H9 (cell line): ENCODE measurements around the gene NDST1. TPM values are rescaled to one million over a fixed set of nuclear protein-coding genes. Genes with fewer than 3 reads are reported as not detected.

Source experiments
- DNase-seq: peaks from one replicate; pipeline ENCODE4 v3.0.0-alpha.2; 2017
- H2AFZ ChIP-seq: one replicate; pipeline ENCODE4 v1.6.1; 2013; ENCODE audit warnings: mild to moderate bottlenecking, low read length, control low read depth, moderate library complexity
- H2AK5ac ChIP-seq: 2 replicates; pipeline ENCODE4 v1.6.1; 2013; ENCODE audit warnings: low read length, control low read depth, mixed read lengths; ENCODE audit not compliant: insufficient read length
- H2BK120ac ChIP-seq: one replicate; pipeline ENCODE4 v1.6.1; 2013; ENCODE audit warnings: low read depth, mild to moderate bottlenecking, low read length, control low read depth, inconsistent platforms; ENCODE audit not compliant: poor library complexity, severe bottlenecking
- H2BK12ac ChIP-seq: 2 replicates; pipeline ENCODE4 v1.6.1; 2013; ENCODE audit warnings: low read length, control low read depth, mixed read lengths, low read depth; ENCODE audit not compliant: insufficient read length
- H2BK15ac ChIP-seq: 2 replicates; pipeline ENCODE4 v1.6.1; 2013; ENCODE audit warnings: low read depth, low read length, control low read depth
- H2BK20ac ChIP-seq: one replicate; pipeline ENCODE4 v1.6.1; 2013; ENCODE audit warnings: low read depth, mild to moderate bottlenecking, low read length, control low read depth, inconsistent platforms; ENCODE audit not compliant: poor library complexity, severe bottlenecking
- H2BK5ac ChIP-seq: 2 replicates; pipeline ENCODE4 v1.6.1; 2013; ENCODE audit warnings: low read length, control low read depth, mixed read lengths; ENCODE audit not compliant: insufficient read length
- H3K14ac ChIP-seq: 2 replicates; pipeline ENCODE4 v1.6.1; 2013; ENCODE audit warnings: low read length, control low read depth; ENCODE audit not compliant: insufficient read depth
- H3K18ac ChIP-seq: 2 replicates; pipeline ENCODE4 v1.6.1; 2013; ENCODE audit warnings: low read depth, mild to moderate bottlenecking, mixed read lengths, low read length, control low read depth; ENCODE audit not compliant: insufficient read length
- H3K23ac ChIP-seq: 2 replicates; pipeline ENCODE4 v1.6.1; 2013; ENCODE audit warnings: low read length, control low read depth, mixed read lengths, low read depth; ENCODE audit not compliant: insufficient read length
- H3K23me2 ChIP-seq: 2 replicates; pipeline ENCODE4 v1.6.1; 2013; ENCODE audit warnings: low read depth, mild to moderate bottlenecking, mixed read lengths, low read length, control low read depth; ENCODE audit not compliant: insufficient read length, poor library complexity, severe bottlenecking
- H3K27ac ChIP-seq: 2 replicates; pipeline ENCODE4 v1.5.1; 2013; ENCODE audit warnings: low read length, control low read depth, mixed read lengths, low read depth; ENCODE audit not compliant: insufficient read length
- H3K27me3 ChIP-seq: 2 replicates; pipeline ENCODE4 v1.6.1; 2013; ENCODE audit warnings: low read length, control low read depth, inconsistent platforms; ENCODE audit not compliant: insufficient read depth
- H3K4ac ChIP-seq: 2 replicates; pipeline ENCODE4 v1.6.1; 2013; ENCODE audit warnings: low read depth, mild to moderate bottlenecking, control low read depth, inconsistent platforms, low read length, moderate library complexity
- H3K4me1 ChIP-seq: 2 replicates; pipeline ENCODE4 v1.6.1; 2013; ENCODE audit warnings: low read length, control low read depth, inconsistent platforms; ENCODE audit not compliant: insufficient read depth
- H3K4me2 ChIP-seq: 2 replicates; pipeline ENCODE4 v1.6.1; 2013; ENCODE audit warnings: low read length, control low read depth, mixed read lengths; ENCODE audit not compliant: insufficient read length, insufficient read depth
- H3K56ac ChIP-seq: 2 replicates; pipeline ENCODE4 v1.6.1; 2013; ENCODE audit warnings: low read depth, mild to moderate bottlenecking, mixed read lengths, low read length, control low read depth; ENCODE audit not compliant: insufficient read length
- H3K79me1 ChIP-seq: 2 replicates; pipeline ENCODE4 v1.6.1; 2013; ENCODE audit warnings: low read depth, mild to moderate bottlenecking, moderate library complexity, low read length, control low read depth, inconsistent platforms; ENCODE audit not compliant: insufficient read depth, poor library complexity, severe bottlenecking
- H3K79me2 ChIP-seq: 2 replicates; pipeline ENCODE4 v1.6.1; 2013; ENCODE audit warnings: low read length, control low read depth, inconsistent platforms; ENCODE audit not compliant: insufficient read depth
- H3K9ac ChIP-seq: 2 replicates; pipeline ENCODE4 v1.6.1; 2013; ENCODE audit warnings: low read length, control low read depth, mixed read lengths; ENCODE audit not compliant: insufficient read length; ENCODE audit errors: extremely low read depth
- H3K9me3 ChIP-seq: one replicate; pipeline ENCODE4 v1.6.1; 2013; ENCODE audit warnings: low read depth, low read length, inconsistent platforms; ENCODE audit not compliant: control insufficient read depth
- H3T11ph ChIP-seq: one replicate; pipeline ENCODE4 v1.6.1; 2013; ENCODE audit warnings: mild to moderate bottlenecking, low read length, control low read depth, inconsistent platforms
- H4K20me1 ChIP-seq: one replicate; pipeline ENCODE4 v1.6.1; 2013; ENCODE audit not compliant: control insufficient read depth, insufficient read length, insufficient read depth
- H4K5ac ChIP-seq: 2 replicates; pipeline ENCODE4 v1.6.1; 2013; ENCODE audit warnings: low read depth, mild to moderate bottlenecking, mixed read lengths, low read length, control low read depth; ENCODE audit not compliant: insufficient read length
- H4K8ac ChIP-seq: replicated peaks from 2 replicates; pipeline ENCODE4 v1.6.1; 2013; ENCODE audit warnings: low read length, control low read depth, mixed read lengths, low read depth; ENCODE audit not compliant: insufficient read length
- H4K91ac ChIP-seq: 2 replicates; pipeline ENCODE4 v1.6.1; 2013; ENCODE audit warnings: low read depth, mild to moderate bottlenecking, moderate library complexity, mixed read lengths, low read length, control low read depth; ENCODE audit not compliant: insufficient read length
- H3K27ac Mint-ChIP-seq, 3 experiments: 2 replicates in 2 of 3; 3 replicates in 1 of 3; pipeline ENCODE4 v1.8.0; 2020 to 2021; ENCODE audit warnings: mixed read lengths in 3 of 3, mild to moderate bottlenecking in 1 of 3, moderate library complexity in 1 of 3
- H3K27me3 Mint-ChIP-seq: 2 replicates; pipeline ENCODE4 v1.8.0; 2021; ENCODE audit warnings: low read depth, mild to moderate bottlenecking, moderate library complexity, mixed read lengths
- H3K36me3 Mint-ChIP-seq, 3 experiments: 2 replicates in 2 of 3; 3 replicates in 1 of 3; pipeline ENCODE4 v1.8.0; 2020 to 2021; ENCODE audit warnings: low read depth in 3 of 3, mixed read lengths in 3 of 3; ENCODE audit not compliant: insufficient read depth in 1 of 3
- H3K4me1 Mint-ChIP-seq, 2 experiments: 2 replicates each; pipeline ENCODE4 v1.8.0; 2020; ENCODE audit warnings: mixed read lengths in 2 of 2
- H3K4me3 Mint-ChIP-seq, 2 experiments: 2 replicates in 1 of 2; 3 replicates in 1 of 2; pipeline ENCODE4 v1.8.0; 2020 to 2021; ENCODE audit warnings: mild to moderate bottlenecking in 2 of 2, mixed read lengths in 2 of 2, moderate library complexity in 1 of 2
- H3K9me3 Mint-ChIP-seq, 2 experiments: 2 replicates in 1 of 2; 3 replicates in 1 of 2; pipeline ENCODE4 v1.8.0; 2020; ENCODE audit warnings: mild to moderate bottlenecking in 2 of 2, mixed read lengths in 2 of 2, moderate library complexity in 1 of 2
- CTCF ChIP-seq: fragments of 200-600 bp; sonication (generic); conservative IDR thresholded peaks from 3 replicates; pipeline ENCODE4 v1.8.0; 2021; ENCODE audit warnings: antibody characterized with exemption, mild to moderate bottlenecking
- WGBS: extraction: QIAGEN DNeasy Blood & Tissue Kit; methylation state at CpG from one replicate; pipeline ENCODE4 v1.1.7; 2013; ENCODE audit warnings: missing lambda C conversion rate, low lambda C conversion rate, mixed read lengths; ENCODE audit not compliant: insufficient read length; ENCODE audit errors: extremely low coverage; 5-methylcytosine and 5-hydroxymethylcytosine counted together
- total RNA-seq: library from RNA; stranded (reverse); gene quantifications from 2 replicates; pipeline ENCODE4 v1.2.1, GENCODE V29; 2021

Gene NDST1
- total RNA-seq, 1 experiment from 2014 or later = 65.5 TPM

GRCh38 chr5:150600616-150601490 lies 92.9 kb downstream of the NDST1 start:
- no CpG with 5 or more reads among the region's 25 CpGs for WGBS
- no peak for DNase-seq
- H2AFZ ChIP-seq = no peak overlapping the region

More at GRCh38 chr5:150600616-150601490, 92.9 kb downstream of the NDST1 start:
- no peaks in the 10 kb centered on the region for H3K9me3 ChIP-seq
- no peaks in the 10 kb centered on the region for H3K79me1 ChIP-seq
- no peak overlapping the region for H4K8ac ChIP-seq
- H3K4me1 ChIP-seq = no peaks in the 10 kb centered on the region
- no peak overlapping the region for H3K9ac ChIP-seq
- H2AK5ac ChIP-seq = no peak overlapping the region
- no peaks in the 10 kb centered on the region for H3K9me3 Mint-ChIP-seq
- no peak overlapping the region for H2BK20ac ChIP-seq
- no peak overlapping the region for H3K4ac ChIP-seq
- H3K23me2 ChIP-seq = no peaks in the 10 kb centered on the region
- no peak overlapping the region for H3K27ac ChIP-seq
- no peaks in the 10 kb centered on the region for H3K27me3 ChIP-seq
- no peaks in the 10 kb centered on the region for H3K79me2 ChIP-seq
- no peak overlapping the region for H3T11ph ChIP-seq
- no peak overlapping the region for H3K4me2 ChIP-seq
- H2BK12ac ChIP-seq = no peak overlapping the region
- H3K14ac ChIP-seq = no peak overlapping the region
- H2BK5ac ChIP-seq = no peak overlapping the region
- H3K4me1 Mint-ChIP-seq = peaks cover 5 to 15% of the 10 kb centered on the region in 2 experiments
- H3K27me3 Mint-ChIP-seq = no peaks in the 10 kb centered on the region; the same call in 1 of the 2 replicates
- no peak overlapping the region for H3K56ac ChIP-seq
- no peak overlapping the region for H2BK15ac ChIP-seq
- no peak overlapping the region for H4K91ac ChIP-seq
- H3K36me3 Mint-ChIP-seq = no peaks in the 10 kb centered on the region
- no peak overlapping the region for H2BK120ac ChIP-seq
- H3K23ac ChIP-seq = no peak overlapping the region
- H3K18ac ChIP-seq = no peak overlapping the region
- H4K20me1 ChIP-seq = no peaks in the 10 kb centered on the region
- no peak overlapping the region for H3K4me3 Mint-ChIP-seq
- H4K5ac ChIP-seq = no peak overlapping the region
- no peak overlapping the region; a peak in 1 of 7 replicates for H3K27ac Mint-ChIP-seq
- no peak for TF ChIP-seq CTCF
